PC-9 (cell line): Measurements from ENCODE around the gene BNC1.
"Not testable (repeated sequence)": the region's sequence is repeated elsewhere in the genome, so short reads cannot be mapped to it uniquely, and the experiment has no call there.

Experiments
- EZH2 ChIP-seq: fragments of 200-600 bp; sonication (generic); IDR thresholded peaks from 2 replicates; pipeline ENCODE4 v1.8.0; 2017; ENCODE audit warnings: antibody characterized with exemption, low read depth
- TF ChIP-seq, protein P1 (sequence below): fragments of 200-600 bp; sonication (generic); conservative IDR thresholded peaks from 2 replicates; pipeline ENCODE4 v1.6.1; 2017; ENCODE audit warnings: mixed run types, antibody characterized with exemption, mild to moderate bottlenecking, moderate library complexity

DNA sequence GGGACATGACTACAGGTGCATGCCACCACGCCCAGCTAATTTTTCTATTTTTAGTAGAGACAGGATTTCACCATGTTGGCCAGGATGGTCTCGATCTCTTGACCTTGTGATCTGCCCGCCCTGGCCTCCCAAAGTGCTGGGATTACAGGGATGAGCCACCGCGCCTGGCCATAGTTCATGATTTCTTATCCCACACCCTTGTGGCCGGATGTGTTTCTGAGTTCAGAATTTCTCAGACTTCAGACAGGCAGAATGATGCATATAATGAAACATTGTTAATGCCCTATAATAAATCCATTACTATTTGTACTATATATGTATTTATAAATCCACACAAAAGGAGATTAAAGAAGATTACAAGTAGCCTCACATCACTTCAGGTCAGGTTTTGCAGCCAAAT, 22.3 kb downstream of the BNC1 start:
- TF ChIP-seq, protein P1, sequence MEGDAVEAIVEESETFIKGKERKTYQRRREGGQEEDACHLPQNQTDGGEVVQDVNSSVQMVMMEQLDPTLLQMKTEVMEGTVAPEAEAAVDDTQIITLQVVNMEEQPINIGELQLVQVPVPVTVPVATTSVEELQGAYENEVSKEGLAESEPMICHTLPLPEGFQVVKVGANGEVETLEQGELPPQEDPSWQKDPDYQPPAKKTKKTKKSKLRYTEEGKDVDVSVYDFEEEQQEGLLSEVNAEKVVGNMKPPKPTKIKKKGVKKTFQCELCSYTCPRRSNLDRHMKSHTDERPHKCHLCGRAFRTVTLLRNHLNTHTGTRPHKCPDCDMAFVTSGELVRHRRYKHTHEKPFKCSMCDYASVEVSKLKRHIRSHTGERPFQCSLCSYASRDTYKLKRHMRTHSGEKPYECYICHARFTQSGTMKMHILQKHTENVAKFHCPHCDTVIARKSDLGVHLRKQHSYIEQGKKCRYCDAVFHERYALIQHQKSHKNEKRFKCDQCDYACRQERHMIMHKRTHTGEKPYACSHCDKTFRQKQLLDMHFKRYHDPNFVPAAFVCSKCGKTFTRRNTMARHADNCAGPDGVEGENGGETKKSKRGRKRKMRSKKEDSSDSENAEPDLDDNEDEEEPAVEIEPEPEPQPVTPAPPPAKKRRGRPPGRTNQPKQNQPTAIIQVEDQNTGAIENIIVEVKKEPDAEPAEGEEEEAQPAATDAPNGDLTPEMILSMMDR, result not testable (repeated sequence)
- TF ChIP-seq EZH2, result not testable (repeated sequence)
